Smooth muscle cell (in vitro differentiated cells): ENCODE data around the gene GINS1. TPM values are rescaled to one million over a fixed set of nuclear protein-coding genes. Genes with fewer than 3 reads are reported as not detected.

Source experiments
- DNase-seq: peaks from one replicate; lab custom pipeline; 2025; ENCODE audit not compliant: unreplicated experiment; lab: John Stamatoyannopoulos, UW
- H2AFZ ChIP-seq: fragments of 200-600 bp; sonication (generic); 2 replicates; pipeline ENCODE4 v1.6.0; 2016; ENCODE audit warnings: antibody characterized with exemption, low read depth, mild to moderate bottlenecking
- H3F3A ChIP-seq: fragments of 200-600 bp; sonication (generic); 2 replicates; pipeline ENCODE4 v1.6.0; 2017; ENCODE audit warnings: antibody characterized with exemption, low read depth
- H3K27ac ChIP-seq: fragments of 200-600 bp; sonication (generic); 2 replicates; pipeline ENCODE4 v1.5.1; 2016; ENCODE audit warnings: low read depth, mild to moderate bottlenecking
- H3K27me3 ChIP-seq: fragments of 200-600 bp; sonication (generic); 2 replicates; pipeline ENCODE4 v1.6.1; 2016; ENCODE audit warnings: low read depth, mild to moderate bottlenecking
- H3K36me3 ChIP-seq: fragments of 200-600 bp; sonication (generic); 2 replicates; pipeline ENCODE4 v1.5.1; 2016; ENCODE audit warnings: low read depth
- H3K4me1 ChIP-seq: fragments of 200-600 bp; sonication (generic); 2 replicates; pipeline ENCODE4 v1.5.1; 2016; ENCODE audit warnings: low read depth
- H3K4me2 ChIP-seq: fragments of 200-600 bp; sonication (generic); 2 replicates; pipeline ENCODE4 v1.6.0; 2016; ENCODE audit warnings: mild to moderate bottlenecking
- H3K4me3 ChIP-seq: fragments of 200-600 bp; sonication (generic); 2 replicates; pipeline ENCODE4 v1.5.1; 2016; ENCODE audit warnings: mild to moderate bottlenecking
- H3K79me2 ChIP-seq: fragments of 200-600 bp; sonication (generic); 2 replicates; pipeline ENCODE4 v1.6.0; 2016; ENCODE audit warnings: low read depth, mild to moderate bottlenecking
- H3K9ac ChIP-seq: fragments of 200-600 bp; sonication (generic); 2 replicates; pipeline ENCODE4 v1.6.0; 2016; ENCODE audit warnings: low read depth
- H3K9me3 ChIP-seq: fragments of 200-600 bp; sonication (generic); replicated peaks from 2 replicates; pipeline ENCODE4 v1.5.1; 2016; ENCODE audit warnings: low read depth
- H4K20me1 ChIP-seq: fragments of 200-600 bp; sonication (generic); 2 replicates; pipeline ENCODE4 v1.6.0; 2016; ENCODE audit warnings: low read depth
- WGBS: methylation state at CpG from one replicate; pipeline ENCODE4 v1.1.7; 2016; ENCODE audit warnings: low lambda C conversion rate; 5-methylcytosine and 5-hydroxymethylcytosine counted together
- polyA plus RNA-seq: library from polyadenylated mRNA; unstranded; fragments of >200 nt; fragmentation: Nextera tagmentation; extraction: Ambion mirVana; gene quantifications from 2 replicates; pipeline ENCODE4 v1.2.1, GENCODE V29; 2016
- total RNA-seq: library from RNA; depleted of rRNA; stranded (reverse); fragments of >200 nt; gene quantifications from 2 replicates; pipeline ENCODE4 v1.2.3, GENCODE V29; 2014
- TF ChIP-seq, protein P1 (sequence below): fragments of 200-600 bp; sonication (generic); IDR thresholded peaks from 2 replicates; pipeline ENCODE4 v1.5.1; 2017; ENCODE audit warnings: borderline replicate concordance, mild to moderate bottlenecking, antibody characterized with exemption; ENCODE audit not compliant: insufficient read depth, poor library complexity, severe bottlenecking

GINS1 gene
- total and polyA plus RNA-seq, 2 experiments from 2014 or later, result 5.9 to 9.3 TPM

DNA sequence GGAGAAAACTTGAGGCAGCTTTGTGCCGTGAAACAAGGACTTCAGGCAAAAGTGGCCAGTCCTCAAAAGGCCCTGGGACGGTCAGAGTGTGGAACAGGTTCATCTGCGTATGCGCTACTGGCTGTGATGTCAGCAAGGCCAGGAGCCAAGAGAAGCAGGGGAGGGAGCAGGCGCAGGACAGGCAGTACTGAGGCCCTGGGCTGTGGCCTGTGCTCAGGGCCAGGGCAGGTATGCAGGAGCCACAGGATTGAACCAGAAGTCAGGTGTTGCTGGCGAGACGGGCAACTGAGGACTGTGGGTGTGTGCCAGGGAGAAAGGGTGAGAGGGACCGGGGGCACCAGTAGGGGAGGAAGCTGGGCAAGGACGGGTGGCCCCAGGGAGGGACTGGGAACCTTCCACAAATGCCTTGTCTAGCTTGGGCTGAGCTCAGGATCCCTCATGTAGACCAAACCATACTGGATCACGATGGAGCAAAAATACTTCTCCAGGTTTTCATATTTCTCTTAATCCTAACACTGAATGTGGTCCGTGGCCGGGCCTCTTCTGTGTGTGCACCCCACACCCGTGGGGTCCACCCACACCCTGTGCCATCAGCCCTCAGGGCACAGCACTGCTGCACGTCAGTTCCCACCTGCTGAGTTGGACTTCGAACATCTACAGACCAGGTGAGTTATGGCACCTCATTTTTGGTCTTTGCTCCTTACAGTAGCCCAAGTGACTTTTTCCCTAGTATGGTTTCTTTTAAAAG, 46.9 kb downstream of the GINS1 start:
- Histone ChIP-seq H3K4me1 (no peaks in the 10 kb centered on the region), H3K9me3 (no peaks in the 10 kb centered on the region), H3F3A (no peaks in the 10 kb centered on the region), H3K27ac (no peak overlapping the region), H3K4me3 (no peak overlapping the region), H3K36me3 (no peaks in the 10 kb centered on the region), H3K79me2 (no peaks in the 10 kb centered on the region), H4K20me1 (no peaks in the 10 kb centered on the region), H3K27me3 (no peaks in the 10 kb centered on the region), H2AFZ (no peak overlapping the region), H3K4me2 (no peak overlapping the region), H3K9ac (no peak overlapping the region)
- TF ChIP-seq, protein P1, sequence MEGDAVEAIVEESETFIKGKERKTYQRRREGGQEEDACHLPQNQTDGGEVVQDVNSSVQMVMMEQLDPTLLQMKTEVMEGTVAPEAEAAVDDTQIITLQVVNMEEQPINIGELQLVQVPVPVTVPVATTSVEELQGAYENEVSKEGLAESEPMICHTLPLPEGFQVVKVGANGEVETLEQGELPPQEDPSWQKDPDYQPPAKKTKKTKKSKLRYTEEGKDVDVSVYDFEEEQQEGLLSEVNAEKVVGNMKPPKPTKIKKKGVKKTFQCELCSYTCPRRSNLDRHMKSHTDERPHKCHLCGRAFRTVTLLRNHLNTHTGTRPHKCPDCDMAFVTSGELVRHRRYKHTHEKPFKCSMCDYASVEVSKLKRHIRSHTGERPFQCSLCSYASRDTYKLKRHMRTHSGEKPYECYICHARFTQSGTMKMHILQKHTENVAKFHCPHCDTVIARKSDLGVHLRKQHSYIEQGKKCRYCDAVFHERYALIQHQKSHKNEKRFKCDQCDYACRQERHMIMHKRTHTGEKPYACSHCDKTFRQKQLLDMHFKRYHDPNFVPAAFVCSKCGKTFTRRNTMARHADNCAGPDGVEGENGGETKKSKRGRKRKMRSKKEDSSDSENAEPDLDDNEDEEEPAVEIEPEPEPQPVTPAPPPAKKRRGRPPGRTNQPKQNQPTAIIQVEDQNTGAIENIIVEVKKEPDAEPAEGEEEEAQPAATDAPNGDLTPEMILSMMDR, result no peak
- WGBS, result 96% methylated on average over 15 of the region's 15 CpGs
- no peak for DNase-seq

DNA sequence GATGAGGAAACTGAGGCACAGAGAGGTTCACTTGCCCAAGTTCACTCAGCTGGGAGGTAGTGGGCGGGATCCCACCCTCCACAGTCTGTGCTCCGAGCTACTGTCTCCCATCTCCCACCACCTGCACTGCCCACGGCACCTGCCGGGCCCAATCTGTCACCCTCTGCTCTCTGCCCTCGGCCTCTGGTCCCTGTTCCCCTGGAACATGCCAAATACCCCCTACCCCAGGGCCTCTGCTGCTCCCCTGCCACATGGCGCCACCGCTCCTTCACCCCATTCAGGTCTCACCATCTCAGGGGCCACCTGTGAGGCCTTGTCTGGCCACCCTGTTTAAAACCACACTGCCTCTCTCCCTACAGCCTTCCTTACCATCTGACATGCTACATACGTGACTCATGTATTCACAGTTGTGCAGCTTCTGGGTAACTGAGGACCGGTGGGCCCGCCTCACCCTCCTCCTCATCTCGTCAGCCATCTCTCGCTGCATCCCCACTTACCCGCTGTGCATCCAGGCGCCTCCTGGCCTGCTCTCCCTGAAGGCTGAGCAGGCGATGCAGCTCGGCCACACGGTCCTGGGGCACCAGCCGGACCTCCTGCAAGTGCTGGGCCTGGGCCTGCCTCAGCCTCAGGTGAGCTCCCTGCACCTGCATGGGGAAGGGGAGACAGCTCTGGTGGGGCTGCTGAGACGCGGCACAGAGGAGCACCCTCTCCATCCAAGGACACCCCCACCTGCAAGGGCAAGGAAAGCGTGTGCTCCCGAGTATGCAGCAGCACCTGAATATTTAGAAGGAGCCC, 50.6 kb downstream of the GINS1 start:
- Histone ChIP-seq H3K4me3 (no peak overlapping the region), H3K4me1 (no peaks in the 10 kb centered on the region), H3K36me3 (no peaks in the 10 kb centered on the region), H4K20me1 (no peaks in the 10 kb centered on the region), H3K27ac (no peak overlapping the region), H3K9me3 (no peaks in the 10 kb centered on the region), H3K4me2 (no peak overlapping the region), H3F3A (no peaks in the 10 kb centered on the region), H3K27me3 (no peaks in the 10 kb centered on the region), H3K9ac (no peak overlapping the region), H3K79me2 (no peaks in the 10 kb centered on the region), H2AFZ (no peak overlapping the region)
- DNase-seq, result no peak
- WGBS, result 96% methylated on average over 22 of the region's 22 CpGs
- TF ChIP-seq, protein P1, result no peak

DNA sequence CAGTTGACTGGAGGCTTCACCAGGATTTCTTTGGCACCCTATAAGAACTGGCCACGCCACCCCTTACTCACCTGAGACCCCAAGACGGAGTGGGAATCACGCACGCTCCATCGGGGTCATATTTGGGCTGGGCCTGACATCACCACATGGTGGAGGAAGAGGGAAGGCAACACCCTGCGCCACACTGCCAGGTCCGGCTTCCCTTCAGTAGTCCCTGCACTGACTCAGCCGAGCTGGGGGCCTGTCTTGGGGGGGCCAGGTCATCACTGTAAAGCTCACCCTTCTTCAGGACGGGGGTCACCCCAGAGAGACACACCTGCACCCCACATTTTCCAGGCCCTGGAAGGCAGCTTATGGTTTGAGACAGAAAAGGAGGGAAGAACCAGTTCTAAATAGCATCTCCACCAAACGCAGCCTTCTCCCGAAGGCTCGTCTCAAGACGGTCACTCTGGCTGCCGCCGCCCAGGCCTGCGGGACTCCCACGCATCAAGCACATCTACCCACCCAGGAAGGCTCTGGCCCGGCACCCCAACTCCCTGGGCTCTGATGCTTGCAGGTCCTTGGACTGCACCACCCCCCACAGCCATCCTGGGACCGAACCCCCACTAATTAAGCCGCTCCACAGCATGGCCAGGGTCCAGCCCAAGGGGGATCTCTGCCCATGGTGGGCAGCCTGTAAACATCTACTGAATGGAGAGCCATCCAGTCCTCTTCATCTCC, 51.8 kb downstream of the GINS1 start:
- H3K9me3 ChIP-seq, result no peaks in the 10 kb centered on the region
- 90% methylated on average over 20 of the region's 20 CpGs for WGBS
- no peak overlapping the region for H3K27ac ChIP-seq
- no peak overlapping the region for H2AFZ ChIP-seq
- no peaks in the 10 kb centered on the region for H3F3A ChIP-seq
- H3K4me1 ChIP-seq, result no peaks in the 10 kb centered on the region
- H3K79me2 ChIP-seq, result no peaks in the 10 kb centered on the region
- H3K27me3 ChIP-seq, result no peaks in the 10 kb centered on the region
- H4K20me1 ChIP-seq, result no peaks in the 10 kb centered on the region
- H3K4me3 ChIP-seq, result no peak overlapping the region
- H3K9ac ChIP-seq, result no peak overlapping the region
- DNase-seq, result no peak
- TF ChIP-seq, protein P1, result no peak
- no peak overlapping the region for H3K4me2 ChIP-seq
- H3K36me3 ChIP-seq, result no peaks in the 10 kb centered on the region
